SK-N-SH (cell line): Measurements from ENCODE around the gene MCTP2. TPM values are rescaled to one million over a fixed set of nuclear protein-coding genes. Genes with fewer than 3 reads are reported as not detected.

Experiments
- CTCF ChIA-PET: fragments of 300-600, 350-600 bp; formaldehyde crosslinking; extraction: SDS; loops from one replicate; lab custom pipeline; 2021; lab: Yijun Ruan, JAX
- POLR2A ChIA-PET: fragments of 350-600 bp; sonication (Branson Sonifier 250); formaldehyde crosslinking; extraction: SDS; loops from one replicate; lab custom pipeline; 2020; ENCODE audit warnings: antibody characterized with exemption, inconsistent platforms; lab: Yijun Ruan, JAX
- DNase-seq: peaks from one replicate; pipeline ENCODE4 v3.0.0; 2012
- H2AFZ ChIP-seq: fragments of 200-600 bp; sonication (generic); 2 replicates; pipeline ENCODE4 v1.8.1; 2016; ENCODE audit warnings: antibody characterized with exemption, mild to moderate bottlenecking, low read depth
- H3F3A ChIP-seq: fragments of 200-600 bp; sonication (generic); replicated peaks from 2 replicates; pipeline ENCODE3; 2016; ENCODE audit warnings: antibody characterized with exemption, mild to moderate bottlenecking; ENCODE audit not compliant: insufficient read depth
- H3K27ac ChIP-seq, 2 experiments: fragments of 200-500 bp in 1 of 2; fragments of 200-600 bp in 1 of 2; sonication (Bioruptor generic) in 1 of 2; sonication (generic), shearing (Covaris generic) in 1 of 2; 2 replicates each; pipeline versions ENCODE4 v1.5.1 to v1.6.1; 2014 to 2016; ENCODE audit warnings: low read depth in 2 of 2, inconsistent platforms in 1 of 2, low read length in 1 of 2, mild to moderate bottlenecking in 1 of 2, mixed read lengths in 1 of 2
- H3K27me3 ChIP-seq: fragments of 200-600 bp; sonication (generic), shearing (Covaris generic); 2 replicates; pipeline ENCODE4 v1.6.1; 2016; ENCODE audit warnings: mixed run types; ENCODE audit not compliant: insufficient read depth
- H3K36me3 ChIP-seq, 2 experiments: fragments of 200-500 bp in 1 of 2; fragments of 200-600 bp in 1 of 2; sonication (Bioruptor generic) in 1 of 2; sonication (generic) in 1 of 2; replicated peaks in 1 of 2; 2 replicates each; pipeline versions ENCODE3 to v1.5.1; 2014 to 2016; ENCODE audit warnings: low read length in 1 of 2, mild to moderate bottlenecking in 1 of 2; ENCODE audit not compliant: insufficient read depth in 2 of 2, control insufficient read depth in 1 of 2
- H3K4me1 ChIP-seq, 2 experiments: fragments of 200-500 bp in 1 of 2; fragments of 200-600 bp in 1 of 2; sonication (Bioruptor generic) in 1 of 2; sonication (generic), shearing (Covaris generic) in 1 of 2; 2 replicates each; pipeline versions ENCODE4 v1.5.1 to v1.6.1; 2014 to 2016; ENCODE audit warnings: low read depth in 1 of 2, low read length in 1 of 2, mixed run types in 1 of 2; ENCODE audit not compliant: insufficient read depth in 2 of 2, control insufficient read depth in 1 of 2
- H3K4me2 ChIP-seq: fragments of 200-600 bp; sonication (generic), shearing (Covaris generic); 2 replicates; pipeline ENCODE4 v1.6.1; 2017; ENCODE audit warnings: mixed run types
- H3K4me3 ChIP-seq, 2 experiments: fragments of 200-500 bp in 1 of 2; fragments of 200-600 bp in 1 of 2; sonication (Bioruptor generic) in 1 of 2; sonication (generic), shearing (Covaris generic) in 1 of 2; 2 replicates each; pipeline versions ENCODE4 v1.5.1 to v1.8.1; 2014 to 2016; ENCODE audit warnings: low read depth in 2 of 2, inconsistent platforms in 1 of 2, low read length in 1 of 2, mild to moderate bottlenecking in 1 of 2, mixed read lengths in 1 of 2, moderate library complexity in 1 of 2
- H3K79me2 ChIP-seq: fragments of 200-600 bp; sonication (generic); 2 replicates; pipeline ENCODE4 v1.8.1; 2017; ENCODE audit warnings: mild to moderate bottlenecking; ENCODE audit not compliant: insufficient read depth
- H3K9ac ChIP-seq: fragments of 200-600 bp; sonication (generic); 2 replicates; pipeline ENCODE4 v1.6.1; 2017; ENCODE audit warnings: mixed run types
- H3K9me2 ChIP-seq: fragments of 200-600 bp; sonication (generic); 2 replicates; pipeline ENCODE4 v1.6.1; 2017; ENCODE audit warnings: mixed run types
- H3K9me3 ChIP-seq: fragments of 200-600 bp; sonication (generic); 2 replicates; pipeline ENCODE4 v1.6.1; 2017; ENCODE audit warnings: mixed run types, mild to moderate bottlenecking, moderate library complexity
- H4K20me1 ChIP-seq: fragments of 200-600 bp; sonication (generic); 2 replicates; pipeline ENCODE4 v1.6.1; 2017; ENCODE audit warnings: mild to moderate bottlenecking, mixed run types; ENCODE audit not compliant: insufficient read depth
- FOXJ3 ChIP-seq: sonication (generic); formaldehyde crosslinking; IDR thresholded peaks from 2 replicates; pipeline ENCODE4 v1.5.1; 2020; ENCODE audit warnings: mild to moderate bottlenecking, missing genetic modification reagents
- FOXM1 ChIP-seq: IDR thresholded peaks from 2 replicates; pipeline ENCODE4 v1.4.0; 2012; ENCODE audit warnings: low read depth, mild to moderate bottlenecking
- GATA2 ChIP-seq: sonication (generic); formaldehyde crosslinking; IDR thresholded peaks from 2 replicates; pipeline ENCODE4 v1.5.0; 2020; ENCODE audit warnings: mild to moderate bottlenecking, missing genetic modification reagents
- IRF3 ChIP-seq: fragments of 150-350 bp; IDR thresholded peaks from 2 replicates; pipeline ENCODE4 v1.6.1; 2016; ENCODE audit warnings: mild to moderate bottlenecking, low read depth, low read length
- JUND ChIP-seq: IDR thresholded peaks from 2 replicates; pipeline ENCODE4 v1.4.0; 2012
- MAX ChIP-seq: IDR thresholded peaks from 2 replicates; pipeline ENCODE4 v1.4.0; 2012; ENCODE audit warnings: low read depth
- MEF2A ChIP-seq: IDR thresholded peaks from 2 replicates; pipeline ENCODE4 v1.4.0; 2012; ENCODE audit warnings: low read depth, borderline replicate concordance
- MXI1 ChIP-seq: IDR thresholded peaks from 2 replicates; pipeline ENCODE4 v1.6.1; 2012; ENCODE audit warnings: mild to moderate bottlenecking, low read depth, low read length, improper control_type of control experiment
- NRF1 ChIP-seq: IDR thresholded peaks from 2 replicates; pipeline ENCODE4 v1.6.1; 2012; ENCODE audit warnings: low read depth, mild to moderate bottlenecking, low read length
- PBX3 ChIP-seq: IDR thresholded peaks from 2 replicates; pipeline ENCODE4; 2012
- RAD21 ChIP-seq: IDR thresholded peaks from 2 replicates; pipeline ENCODE4 v1.6.1; 2012; ENCODE audit warnings: mild to moderate bottlenecking, low read length
- RFX5 ChIP-seq: IDR thresholded peaks from 2 replicates; pipeline ENCODE4 v1.6.1; 2012; ENCODE audit warnings: mild to moderate bottlenecking, improper control_type of control experiment, low read length
- YY1 ChIP-seq: IDR thresholded peaks from 2 replicates; pipeline ENCODE4 v1.4.0; 2012; ENCODE audit warnings: low read depth, mild to moderate bottlenecking
- WGBS: methylation state at CpG from one replicate; pipeline ENCODE4 v1.1.6; 2017; ENCODE audit warnings: low lambda C conversion rate; 5-methylcytosine and 5-hydroxymethylcytosine counted together
- polyA plus RNA-seq, 3 experiments: library from polyadenylated mRNA; depleted of rRNA; stranded (reverse); fragments of >200 nt; gene quantifications; 2 replicates each; pipeline ENCODE4 v1.2.3, GENCODE V29; 2012
- TF ChIP-seq, protein P1 (sequence below): IDR thresholded peaks from 2 replicates; pipeline ENCODE4 v1.4.0; 2012; ENCODE audit warnings: low read depth, borderline replicate concordance
- TF ChIP-seq, protein P2 (sequence below): fragments of 150-350 bp; IDR thresholded peaks from 2 replicates; pipeline ENCODE4 v1.6.1; 2017; ENCODE audit warnings: antibody characterized with exemption, low read length, low read depth, borderline replicate concordance

Gene MCTP2
- polyA plus RNA-seq, 1 of the 3 experiments (the other 2 are of a cell fraction): 0.26 TPM

DNA sequence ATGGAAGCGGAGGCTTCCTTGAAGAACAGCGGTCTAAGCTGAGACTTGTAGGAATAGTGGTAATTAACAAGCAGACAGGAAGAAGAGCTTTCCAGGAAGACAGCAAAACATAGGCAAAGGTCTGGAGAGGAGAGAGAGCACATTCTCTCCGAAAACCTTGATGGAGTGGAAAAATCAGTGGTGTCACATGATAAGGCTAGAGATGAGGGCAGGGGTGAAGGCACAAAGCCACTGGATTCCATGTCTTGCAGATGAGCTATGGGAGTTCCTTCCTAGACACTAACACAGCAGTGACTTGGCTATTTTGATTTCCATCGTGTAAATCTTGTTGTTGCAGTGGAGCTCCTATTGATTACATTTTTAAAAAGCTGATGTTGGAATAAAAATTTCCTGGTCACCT is 132.0 kb downstream of the MCTP2 start:
- H3K27me3 ChIP-seq: no peaks in the 10 kb centered on the region
- DNase-seq: no peak
- H3K27ac ChIP-seq: no peak overlapping the region
- TF ChIP-seq RAD21: no peak
- TF ChIP-seq GATA2: no peak
- TF ChIP-seq, protein P1, sequence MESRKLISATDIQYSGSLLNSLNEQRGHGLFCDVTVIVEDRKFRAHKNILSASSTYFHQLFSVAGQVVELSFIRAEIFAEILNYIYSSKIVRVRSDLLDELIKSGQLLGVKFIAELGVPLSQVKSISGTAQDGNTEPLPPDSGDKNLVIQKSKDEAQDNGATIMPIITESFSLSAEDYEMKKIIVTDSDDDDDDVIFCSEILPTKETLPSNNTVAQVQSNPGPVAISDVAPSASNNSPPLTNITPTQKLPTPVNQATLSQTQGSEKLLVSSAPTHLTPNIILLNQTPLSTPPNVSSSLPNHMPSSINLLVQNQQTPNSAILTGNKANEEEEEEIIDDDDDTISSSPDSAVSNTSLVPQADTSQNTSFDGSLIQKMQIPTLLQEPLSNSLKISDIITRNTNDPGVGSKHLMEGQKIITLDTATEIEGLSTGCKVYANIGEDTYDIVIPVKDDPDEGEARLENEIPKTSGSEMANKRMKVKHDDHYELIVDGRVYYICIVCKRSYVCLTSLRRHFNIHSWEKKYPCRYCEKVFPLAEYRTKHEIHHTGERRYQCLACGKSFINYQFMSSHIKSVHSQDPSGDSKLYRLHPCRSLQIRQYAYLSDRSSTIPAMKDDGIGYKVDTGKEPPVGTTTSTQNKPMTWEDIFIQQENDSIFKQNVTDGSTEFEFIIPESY: no peak
- TF ChIP-seq PBX3: no peak
- TF ChIP-seq JUND: no peak
- TF ChIP-seq FOXM1: no peak
- no peak for TF ChIP-seq YY1
- TF ChIP-seq RFX5: no peak
- TF ChIP-seq FOXJ3: no peak
- TF ChIP-seq, protein P2, sequence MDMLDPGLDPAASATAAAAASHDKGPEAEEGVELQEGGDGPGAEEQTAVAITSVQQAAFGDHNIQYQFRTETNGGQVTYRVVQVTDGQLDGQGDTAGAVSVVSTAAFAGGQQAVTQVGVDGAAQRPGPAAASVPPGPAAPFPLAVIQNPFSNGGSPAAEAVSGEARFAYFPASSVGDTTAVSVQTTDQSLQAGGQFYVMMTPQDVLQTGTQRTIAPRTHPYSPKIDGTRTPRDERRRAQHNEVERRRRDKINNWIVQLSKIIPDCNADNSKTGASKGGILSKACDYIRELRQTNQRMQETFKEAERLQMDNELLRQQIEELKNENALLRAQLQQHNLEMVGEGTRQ: no peak
- no peak for TF ChIP-seq MEF2A
- TF ChIP-seq, all 33 proteins: peak for 0
- Histone ChIP-seq H2AFZ (no peak overlapping the region), H3K79me2 (no peaks in the 10 kb centered on the region), H3K9me2 (no peaks in the 10 kb centered on the region), H3K4me2 (no peak overlapping the region), H3K4me3 (no peak overlapping the region), H3K36me3 (no peaks in the 10 kb centered on the region), H4K20me1 (no peaks in the 10 kb centered on the region), H3K4me1 (no peaks in the 10 kb centered on the region), H3K9me3 (no peaks in the 10 kb centered on the region), H3F3A (no peaks in the 10 kb centered on the region), H3K9ac (no peak overlapping the region)
- CTCF ChIA-PET: interaction anchor here (1.3 kb wide), 1 partner anchor 39 kb away, joined by 3 read pairs; no protein-coding TSS in a partner anchor
- POLR2A ChIA-PET: no interaction called here
- 48% methylated on average over 4 of the region's 4 CpGs for WGBS

- no peaks in the 10 kb centered on the region for H3K9me3 ChIP-seq
- H4K20me1 ChIP-seq: no peaks in the 10 kb centered on the region
- no peaks in the 10 kb centered on the region for H3K36me3 ChIP-seq
- H3K4me1 ChIP-seq: no peaks in the 10 kb centered on the region; a peak in 1 of 4 replicates
- ChIA-PET CTCF (no interaction called here), POLR2A (no interaction called here)
- no peak for DNase-seq
- no peak overlapping the region for H3K9ac ChIP-seq
- no peak overlapping the region for H3K27ac ChIP-seq
- H3K27me3 ChIP-seq: no peaks in the 10 kb centered on the region
- 35% methylated on average over 4 of the region's 4 CpGs for WGBS
- H3K79me2 ChIP-seq: no peaks in the 10 kb centered on the region
- H2AFZ ChIP-seq: no peak overlapping the region
- no peaks in the 10 kb centered on the region for H3F3A ChIP-seq
- H3K9me2 ChIP-seq: no peaks in the 10 kb centered on the region
- H3K4me3 ChIP-seq: no peak overlapping the region
- H3K4me2 ChIP-seq: no peak overlapping the region
- TF ChIP-seq NRF1 (no peak), MAX (no peak), MEF2A (no peak), MXI1 (no peak), RAD21 (no peak), IRF3 (no peak), YY1 (no peak), PBX3 (no peak)
- TF ChIP-seq, protein P1: no peak
- TF ChIP-seq, protein P2: no peak
Measured at GRCh38 chr15:94366781-94367180, 135.4 kb downstream of the MCTP2 start.
